K562 (cell line): ENCODE measurements around the gene CCDC87.

ENCODE experiments used
- BDP1 ChIP-seq: IDR thresholded peaks from 3 replicates; pipeline ENCODE4 v1.6.1; 2011; ENCODE audit not compliant: insufficient read length, insufficient read depth
- E2F5 ChIP-seq: sonication (generic); formaldehyde crosslinking; IDR thresholded peaks from 2 replicates; pipeline ENCODE4 v1.8.0; 2022; ENCODE audit warnings: mild to moderate bottlenecking, missing genetic modification reagents
- FOS ChIP-seq: IDR thresholded peaks from 3 replicates; pipeline ENCODE4 v1.6.1; 2011; ENCODE audit not compliant: insufficient read length; ENCODE audit errors: extremely low read depth
- FOXJ2 ChIP-seq: fragments of 200-800 bp; sonication (Bioruptor generic); IDR thresholded peaks from 2 replicates; pipeline ENCODE4 v1.6.1; 2016; ENCODE audit warnings: missing genetic modification characterization, missing compliant biosample characterization
- GABPA ChIP-seq: fragments of 200-800 bp; sonication (Bioruptor generic); conservative IDR thresholded peaks from 2 replicates; pipeline ENCODE4 v1.6.1; 2016; ENCODE audit warnings: low read depth, missing genetic modification characterization, missing compliant biosample characterization
- PHF8 ChIP-seq: fragments of 200-600 bp; sonication (generic); IDR thresholded peaks from 2 replicates; pipeline ENCODE4 v1.6.1; 2012; ENCODE audit warnings: mixed run types, mild to moderate bottlenecking, inconsistent platforms, low read length, moderate library complexity, borderline replicate concordance
- STAT5B ChIP-seq: fragments of 250-450 bp; sonication (Bioruptor Pico); IDR thresholded peaks from 2 replicates; pipeline ENCODE4 v1.8.0; 2021; ENCODE audit warnings: mild to moderate bottlenecking, inconsistent platforms
- ZNF143 ChIP-seq: sonication (generic); formaldehyde crosslinking; IDR thresholded peaks from 2 replicates; pipeline ENCODE4 v1.9.0; 2022; ENCODE audit warnings: mild to moderate bottlenecking, missing genetic modification reagents
- ZNF57 ChIP-seq: fragments of 450-650 bp; formaldehyde crosslinking; IDR thresholded peaks from 2 replicates; pipeline ENCODE4 v1.4.0; 2020; ENCODE audit warnings: mild to moderate bottlenecking, moderate library complexity
- TF ChIP-seq, protein P1 (sequence below): sonication (generic); formaldehyde crosslinking; IDR thresholded peaks from 2 replicates; pipeline ENCODE4 v1.9.0; 2022; ENCODE audit warnings: mild to moderate bottlenecking, missing genetic modification reagents

GRCh38 chr11:66641834-66642233, 49.0 kb upstream of the CCDC87 start:
- TF ChIP-seq GABPA (no peak), E2F5 (CRISPR knock-in tag) (no peak), ZNF143 (CRISPR knock-in tag) (no peak), PHF8 (no peak), ZNF57 (CRISPR knock-in tag) (no peak), FOXJ2 (tag) (no peak), STAT5B (no peak), FOS (no peak), BDP1 (no peak)
- TF ChIP-seq, protein P1, sequence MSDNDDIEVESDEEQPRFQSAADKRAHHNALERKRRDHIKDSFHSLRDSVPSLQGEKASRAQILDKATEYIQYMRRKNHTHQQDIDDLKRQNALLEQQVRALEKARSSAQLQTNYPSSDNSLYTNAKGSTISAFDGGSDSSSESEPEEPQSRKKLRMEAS (CRISPR knock-in tag): no peak
